H1 (cell line): Measurements from ENCODE around the gene ZMAT5. TPM values are rescaled to one million over a fixed set of nuclear protein-coding genes. Genes with fewer than 3 reads are reported as not detected.

ENCODE experiments used
- CTCF ChIA-PET: fragments of 300-600 bp; sonication (Branson Sonifier 250); formaldehyde crosslinking; loops from one replicate; lab custom pipeline; 2021; ENCODE audit not compliant: partially characterized antibody; lab: Charles Lee
- POLR2A ChIA-PET: fragments of 300-600 bp; sonication (Branson Sonifier 250); formaldehyde crosslinking; loops from one replicate; lab custom pipeline; 2021; ENCODE audit warnings: inconsistent platforms; ENCODE audit not compliant: partially characterized antibody; lab: Charles Lee
- DNase-seq, 2 experiments: peaks; one replicate each; pipeline versions ENCODE4 v3.0.0 to v3.0.0-alpha.2; 2010 to 2022; ENCODE audit warnings: low spot score in 2 of 2, low read depth in 1 of 2, mixed read lengths in 1 of 2
- FAIRE-seq: peaks from 2 replicates; lab custom pipeline; 2011; peaks lifted over from hg19 to GRCh38; lab: Jason Lieb, UNC
- H2AFZ ChIP-seq: 2 replicates; pipeline ENCODE4 v1.8.1; 2012; ENCODE audit warnings: low read length, inconsistent platforms
- H2AK5ac ChIP-seq: 2 replicates; pipeline ENCODE4 v1.6.1; 2013; ENCODE audit warnings: low read depth, low read length
- H2BK120ac ChIP-seq: replicated peaks from 2 replicates; pipeline ENCODE3; 2013; ENCODE audit warnings: low read depth, low read length, inconsistent platforms
- H2BK12ac ChIP-seq: 2 replicates; pipeline ENCODE4 v1.6.1; 2013; ENCODE audit warnings: low read depth, low read length
- H2BK15ac ChIP-seq: 2 replicates; pipeline ENCODE4 v1.6.1; 2013; ENCODE audit warnings: low read length
- H2BK20ac ChIP-seq: 2 replicates; pipeline ENCODE4 v1.6.1; 2013; ENCODE audit warnings: low read length
- H2BK5ac ChIP-seq: 2 replicates; pipeline ENCODE4 v1.6.1; 2013; ENCODE audit warnings: low read depth, low read length
- H3K14ac ChIP-seq: 2 replicates; pipeline ENCODE4 v1.6.1; 2013; ENCODE audit warnings: inconsistent platforms; ENCODE audit not compliant: insufficient read length
- H3K18ac ChIP-seq: 2 replicates; pipeline ENCODE4 v1.6.1; 2013; ENCODE audit warnings: low read length; ENCODE audit errors: extremely low read depth
- H3K23ac ChIP-seq: 2 replicates; pipeline ENCODE4 v1.6.1; 2013; ENCODE audit warnings: inconsistent platforms; ENCODE audit not compliant: insufficient read length
- H3K23me2 ChIP-seq: 2 replicates; pipeline ENCODE4 v1.6.1; 2013; ENCODE audit warnings: low read depth, low read length
- H3K27ac ChIP-seq: 2 replicates; pipeline ENCODE4 v1.6.1; 2011; ENCODE audit warnings: low read depth, low read length, inconsistent platforms
- H3K27me3 ChIP-seq, 4 experiments: replicated peaks in 1 of 4; 1 replicate in 1 of 4; 2 replicates in 3 of 4; pipeline versions ENCODE4 v1.6.1 to v1.8.1; 2011 to 2013; ENCODE audit warnings: low read length in 3 of 4, mild to moderate bottlenecking in 3 of 4, inconsistent platforms in 2 of 4, mixed read lengths in 2 of 4, moderate library complexity in 1 of 4; ENCODE audit not compliant: control insufficient read depth in 3 of 4, insufficient read depth in 3 of 4; ENCODE audit errors: extremely low read depth in 1 of 4
- H3K36me3 ChIP-seq, 4 experiments: 2 replicates each; pipeline versions ENCODE4 v1.6.1 to v1.8.1; 2011 to 2013; ENCODE audit warnings: mild to moderate bottlenecking in 4 of 4, low read length in 3 of 4, moderate library complexity in 2 of 4, control low read depth in 1 of 4, inconsistent platforms in 1 of 4; ENCODE audit not compliant: insufficient read depth in 4 of 4, control insufficient read depth in 2 of 4
- H3K4ac ChIP-seq: replicated peaks from 2 replicates; pipeline ENCODE3; 2013; ENCODE audit warnings: low read length, low read depth, mixed read lengths, inconsistent platforms; ENCODE audit not compliant: insufficient read length
- H3K4me1 ChIP-seq, 4 experiments: replicated peaks in 1 of 4; 1 replicate in 1 of 4; 2 replicates in 3 of 4; pipeline versions ENCODE4 v1.6.1 to v1.8.1; 2011 to 2013; ENCODE audit warnings: low read length in 3 of 4, inconsistent platforms in 2 of 4, mixed read lengths in 1 of 4; ENCODE audit not compliant: insufficient read depth in 4 of 4, control insufficient read depth in 3 of 4
- H3K4me2 ChIP-seq, 2 experiments: 2 replicates each; pipeline versions ENCODE4 v1.6.1 to v1.8.1; 2011 to 2013; ENCODE audit warnings: low read depth in 2 of 2, low read length in 2 of 2, control low read depth in 1 of 2, inconsistent platforms in 1 of 2, mild to moderate bottlenecking in 1 of 2; ENCODE audit not compliant: insufficient read depth in 1 of 2
- H3K4me3 ChIP-seq, 4 experiments: fragments of 200-600, 300-600 bp in 1 of 4; sonication (generic), shearing (Covaris generic), sonication (Bioruptor Twin) in 1 of 4; 2 replicates each; pipeline versions ENCODE4 v1.5.1 to v1.8.1; 2011 to 2016; ENCODE audit warnings: low read length in 4 of 4, low read depth in 3 of 4, control low read depth in 2 of 4, inconsistent platforms in 2 of 4, mild to moderate bottlenecking in 2 of 4, mixed read lengths in 1 of 4, moderate library complexity in 1 of 4; ENCODE audit not compliant: insufficient read depth in 2 of 4; ENCODE audit errors: extremely low read depth in 1 of 4
- H3K56ac ChIP-seq: replicated peaks from 2 replicates; pipeline ENCODE3; 2013; ENCODE audit warnings: low read depth, mild to moderate bottlenecking, mixed read lengths, low read length, inconsistent platforms; ENCODE audit not compliant: insufficient read length
- H3K79me1 ChIP-seq: 2 replicates; pipeline ENCODE4 v1.6.1; 2013; ENCODE audit warnings: low read depth, low read length, control low read depth
- H3K79me2 ChIP-seq, 2 experiments: 2 replicates each; pipeline versions ENCODE4 v1.6.1 to v1.8.1; 2012 to 2013; ENCODE audit warnings: low read length in 2 of 2, mild to moderate bottlenecking in 2 of 2, inconsistent platforms in 1 of 2; ENCODE audit not compliant: insufficient read depth in 2 of 2, control insufficient read depth in 1 of 2
- H3K9ac ChIP-seq, 4 experiments: replicated peaks in 1 of 4; 1 replicate in 1 of 4; 2 replicates in 3 of 4; pipeline versions ENCODE4 v1.6.1 to v1.8.1; 2011 to 2013; ENCODE audit warnings: low read depth in 3 of 4, low read length in 3 of 4, control low read depth in 2 of 4, mild to moderate bottlenecking in 2 of 4, moderate library complexity in 2 of 4, inconsistent platforms in 1 of 4; ENCODE audit errors: extremely low read depth in 1 of 4
- H3K9me3 ChIP-seq, 2 experiments: 2 replicates each; pipeline versions ENCODE4 v1.6.1 to v1.8.1; 2012 to 2013; ENCODE audit warnings: mild to moderate bottlenecking in 2 of 2, moderate library complexity in 2 of 2, control low read depth in 1 of 2, inconsistent platforms in 1 of 2, low read depth in 1 of 2, low read length in 1 of 2, mixed read lengths in 1 of 2; ENCODE audit not compliant: insufficient read depth in 2 of 2
- H4K20me1 ChIP-seq, 2 experiments: replicated peaks in 1 of 2; 2 replicates each; pipeline versions ENCODE3 to v1.8.1; 2011 to 2013; ENCODE audit warnings: inconsistent platforms in 2 of 2, low read length in 2 of 2, mild to moderate bottlenecking in 1 of 2; ENCODE audit not compliant: insufficient read depth in 2 of 2, control insufficient read depth in 1 of 2
- H4K5ac ChIP-seq: 2 replicates; pipeline ENCODE4 v1.6.1; 2013; ENCODE audit warnings: low read length, low read depth, mixed read lengths, inconsistent platforms; ENCODE audit not compliant: insufficient read length
- H4K8ac ChIP-seq: 2 replicates; pipeline ENCODE4 v1.8.0; 2013; ENCODE audit warnings: mild to moderate bottlenecking, moderate library complexity, low read length, inconsistent platforms; ENCODE audit not compliant: insufficient read depth; ENCODE audit errors: extremely low read depth
- H4K91ac ChIP-seq: replicated peaks from 2 replicates; pipeline ENCODE3; 2013; ENCODE audit warnings: low read length, mixed read lengths, inconsistent platforms; ENCODE audit not compliant: insufficient read length
- BRCA1 ChIP-seq: IDR thresholded peaks from 2 replicates; pipeline ENCODE4 v1.6.1; 2012; ENCODE audit warnings: low read depth, low read length, improper control_type of control experiment
- CHD1 ChIP-seq: IDR thresholded peaks from 2 replicates; pipeline ENCODE4 v1.6.1; 2012; ENCODE audit warnings: low read depth, low read length, improper control_type of control experiment
- CTBP2 ChIP-seq: IDR thresholded peaks from 2 replicates; pipeline ENCODE4 v1.7.0; 2011; ENCODE audit warnings: borderline replicate concordance, mild to moderate bottlenecking, moderate library complexity, mixed read lengths, low read length; ENCODE audit not compliant: insufficient read depth, insufficient read length
- EP300 ChIP-seq, 2 experiments: IDR thresholded peaks; 1 replicate in 1 of 2; 2 replicates in 1 of 2; pipeline ENCODE4 v1.6.1; 2011 to 2012; ENCODE audit warnings: low read depth in 2 of 2, low read length in 2 of 2, mild to moderate bottlenecking in 2 of 2, borderline replicate concordance in 1 of 2, inconsistent platforms in 1 of 2, moderate library complexity in 1 of 2
- KDM1A ChIP-seq: fragments of 200-600, 300-600 bp; sonication (generic); IDR thresholded peaks from 2 replicates; pipeline ENCODE4 v1.7.1; 2016; ENCODE audit warnings: mild to moderate bottlenecking, low read length, borderline replicate concordance
- KDM5A ChIP-seq: fragments of 200-600 bp; IDR thresholded peaks from 2 replicates; pipeline ENCODE4 v1.7.1; 2012; ENCODE audit warnings: mild to moderate bottlenecking, low read length, inconsistent platforms, mixed read lengths
- MAFK ChIP-seq: IDR thresholded peaks from 2 replicates; pipeline ENCODE4 v1.6.1; 2012; ENCODE audit warnings: low read depth, mild to moderate bottlenecking, improper control_type of control experiment, low read length
- NANOG ChIP-seq: IDR thresholded peaks from 2 replicates; pipeline ENCODE4 v1.6.1; 2011; ENCODE audit warnings: low read length, low read depth, mild to moderate bottlenecking, inconsistent platforms; ENCODE audit not compliant: insufficient read depth, poor library complexity, severe bottlenecking
- NRF1 ChIP-seq: IDR thresholded peaks from 2 replicates; pipeline ENCODE4 v1.6.1; 2011; ENCODE audit warnings: mild to moderate bottlenecking, low read depth, low read length, improper control_type of control experiment
- SIRT6 ChIP-seq: IDR thresholded peaks from one replicate; pipeline ENCODE4 v1.7.1; 2012; ENCODE audit warnings: low read length, inconsistent platforms
- SIX5 ChIP-seq: IDR thresholded peaks from 2 replicates; pipeline ENCODE4 v1.6.1; 2011; ENCODE audit warnings: mild to moderate bottlenecking, low read depth, low read length
- SP2 ChIP-seq: IDR thresholded peaks from 2 replicates; pipeline ENCODE4 v1.6.1; 2012; ENCODE audit warnings: mild to moderate bottlenecking, low read length, inconsistent platforms
- SP4 ChIP-seq: IDR thresholded peaks from 2 replicates; pipeline ENCODE4 v1.6.1; 2012; ENCODE audit warnings: low read length, inconsistent platforms
- SRF ChIP-seq: IDR thresholded peaks from 2 replicates; pipeline ENCODE4 v1.6.1; 2011; ENCODE audit warnings: mild to moderate bottlenecking, low read depth, low read length, moderate library complexity
- TCF12 ChIP-seq: IDR thresholded peaks from 2 replicates; pipeline ENCODE4 v1.6.1; 2011; ENCODE audit warnings: low read depth, mild to moderate bottlenecking, low read length
- YY1 ChIP-seq: IDR thresholded peaks from 2 replicates; pipeline ENCODE4 v1.6.1; 2011; ENCODE audit warnings: low read depth, mild to moderate bottlenecking, low read length
- WGBS, 2 experiments: shearing (Covaris generic) in 1 of 2; methylation state at CpG; one replicate each; pipeline versions ENCODE4 v1.1.6 to v1.1.7; 2013 to 2015; ENCODE audit warnings: low lambda C conversion rate in 2 of 2, mixed read lengths in 2 of 2, inconsistent platforms in 1 of 2, low coverage in 1 of 2, missing lambda C conversion rate in 1 of 2; ENCODE audit not compliant: insufficient replicate concordance in 2 of 2, insufficient coverage in 1 of 2, insufficient read length in 1 of 2; ENCODE audit errors: extremely low coverage in 1 of 2, missing lambda C conversion rate in 1 of 2; 5-methylcytosine and 5-hydroxymethylcytosine counted together
- polyA plus RNA-seq, 7 experiments: library from polyadenylated mRNA; depleted of rRNA in 3 of 7; stranded (reverse) in 5 of 7; unstranded in 2 of 7; fragments of >200 nt in 5 of 7; fragments of 200-250 nt in 2 of 7; gene quantifications; 1 replicate in 5 of 7; 2 replicates in 1 of 7; 4 replicates in 1 of 7; pipeline versions ENCODE4 v1.2.1 to v1.2.3, GENCODE V29; 2011 to 2013; ENCODE audit warnings: missing spikeins in 2 of 7, mixed read lengths in 2 of 7
- total RNA-seq: library from RNA; stranded (reverse); fragmentation: NEBNext Ultra II Directional; extraction: Animal tissue kit (Norgen Biotek cat#: 25700); gene quantifications from 2 replicates; pipeline ENCODE4 v1.2.1, GENCODE V29; 2021

ZMAT5 gene
- total and polyA plus RNA-seq, 2 of the 8 experiments (the other 6 are each of a cell fraction or from before 2014, with no cell fraction given), result 14.0 to 38.3 TPM

- ChIA-PET POLR2A (no interaction called here), CTCF (interaction anchor here (0.6 to 2.4 kb wide), 6 partner anchors 11 to 96 kb away, joined by 3 to 12 read pairs (median 6); no protein-coding TSS in a partner anchor)
- no peak for FAIRE-seq
- Histone ChIP-seq H4K91ac (no peak overlapping the region), H3K27ac (no peak overlapping the region), H3K9me3 (no peaks in the 10 kb centered on the region), H2BK12ac (no peak overlapping the region), H3K4ac (no peak overlapping the region), H3K14ac (no peak overlapping the region), H2BK120ac (no peak overlapping the region), H3K79me2 (no peaks in the 10 kb centered on the region), H3K56ac (no peak overlapping the region), H4K8ac (no peak overlapping the region), H3K9ac (no peak overlapping the region), H4K5ac (no peak overlapping the region), H3K4me1 (peaks cover 0 to 20% (median 7%) of the 10 kb centered on the region in 4 experiments; a peak in 6 of 7 replicates), H3K4me2 (no peak overlapping the region), H2AK5ac (no peak overlapping the region), H3K36me3 (no peaks in the 10 kb centered on the region), H3K79me1 (no peaks in the 10 kb centered on the region), H2AFZ (no peak overlapping the region), H4K20me1 (peaks cover 3% of the 10 kb centered on the region in 2 experiments), H2BK20ac (no peak overlapping the region), H3K4me3 (no peak overlapping the region), H3K23me2 (peaks cover 5% of the 10 kb centered on the region; the same call in 1 of the 2 replicates), H3K23ac (no peak overlapping the region), H3K18ac (no peak overlapping the region; the same call in 1 of the 2 replicates), H2BK15ac (no peak overlapping the region), H3K27me3 (peaks cover 21 to 45% (median 35%) of the 10 kb centered on the region in 4 experiments), H2BK5ac (no peak overlapping the region)
- TF ChIP-seq YY1 (no peak), SIRT6 (no peak), KDM1A (no peak), TCF12 (no peak), CTBP2 (no peak), KDM5A (no peak), NANOG (no peak), SIX5 (no peak), BRCA1 (no peak), EP300 (IDR thresholded peaks at IDR 0.05; ENCODE audit: borderline replicate concordance in 1 of 2, low read depth in 2 of 2, low read length in 2 of 2) (no peak), CHD1 (no peak), SP2 (no peak), NRF1 (no peak), SRF (no peak), MAFK (no peak), SP4 (no peak)
- DNase-seq, result no peak
- WGBS, 2 experiments, result 92% methylated on average over 4 of the region's 7 CpGs; no CpG with 5 or more reads in 1 of the 2 experiments
These were observed 44.7 kb downstream of the ZMAT5 start for GRCh38 chr22:29722151-29722550.
